NT2/D1 (cell line): ENCODE data around the gene MRPL27.
"Not testable (repeated sequence)": the region's sequence is repeated elsewhere in the genome, so short reads cannot be mapped to it uniquely, and the experiment has no call there.

Experiments used
- DNase-seq: peaks from one replicate; pipeline ENCODE4 v3.0.0-alpha.2; 2011; ENCODE audit warnings: low read depth, low spot score
- H3K27me3 ChIP-seq: 2 replicates; pipeline ENCODE4 v1.6.0; 2011; ENCODE audit warnings: mild to moderate bottlenecking; ENCODE audit not compliant: insufficient read length, insufficient read depth
- H3K36me3 ChIP-seq: 2 replicates; pipeline ENCODE4 v1.6.1; 2011; ENCODE audit warnings: mild to moderate bottlenecking, low read length, mixed read lengths; ENCODE audit not compliant: insufficient read depth, insufficient read length
- H3K4me1 ChIP-seq: 2 replicates; pipeline ENCODE4 v1.5.1; 2011; ENCODE audit not compliant: insufficient read depth, insufficient read length
- H3K4me3 ChIP-seq: 2 replicates; pipeline ENCODE4 v1.5.1; 2011; ENCODE audit warnings: low read depth; ENCODE audit not compliant: insufficient read length
- H3K9ac ChIP-seq: 2 replicates; pipeline ENCODE4 v1.6.0; 2011; ENCODE audit warnings: low read depth; ENCODE audit not compliant: insufficient read length
- H3K9me3 ChIP-seq: 2 replicates; pipeline ENCODE4 v1.5.1; 2011; ENCODE audit warnings: mild to moderate bottlenecking, low read length; ENCODE audit not compliant: insufficient read depth
- SUZ12 ChIP-seq: IDR thresholded peaks from 2 replicates; pipeline ENCODE4 v1.6.1; 2011; ENCODE audit not compliant: insufficient read length, insufficient read depth; ENCODE audit errors: extremely low read depth
- YY1 ChIP-seq: IDR thresholded peaks from 2 replicates; pipeline ENCODE4 v1.6.1; 2011; ENCODE audit not compliant: insufficient read length, insufficient read depth
- ZNF274 ChIP-seq: IDR thresholded peaks from 2 replicates; pipeline ENCODE4 v1.6.1; 2011; ENCODE audit warnings: mild to moderate bottlenecking, low read depth, low read length

The MRPL27 gene

DNA sequence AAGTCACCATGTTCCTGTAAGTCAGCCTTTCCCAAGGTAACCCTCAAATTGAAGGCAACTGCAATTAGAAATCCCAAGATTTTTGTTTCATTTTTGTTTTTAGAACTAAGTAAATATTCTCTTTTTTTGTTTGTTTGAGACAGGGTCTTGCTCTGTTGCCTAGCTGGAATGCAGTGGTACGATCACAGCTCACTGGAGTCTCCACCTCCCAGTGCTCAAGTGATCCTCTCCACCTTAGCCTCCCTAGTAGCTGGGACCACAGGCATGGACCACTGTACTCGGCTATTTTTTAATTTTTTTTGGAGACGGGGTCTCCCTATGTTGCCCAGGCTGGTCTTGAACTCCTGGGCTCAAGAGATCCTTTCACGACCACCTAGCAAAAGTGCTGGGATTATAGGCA is 34.9 kb upstream of the MRPL27 start:
- no peak overlapping the region for H3K9ac ChIP-seq
- no peak overlapping the region for H3K4me3 ChIP-seq
- no peak for DNase-seq
- H3K27me3 ChIP-seq, result no peaks in the 10 kb centered on the region
- no peaks in the 10 kb centered on the region for H3K36me3 ChIP-seq
- H3K4me1 ChIP-seq, result no peaks in the 10 kb centered on the region
- TF ChIP-seq YY1, result no peak
- no peak for TF ChIP-seq ZNF274
- TF ChIP-seq SUZ12, result no peak
- H3K9me3 ChIP-seq, result peaks cover 6% of the 10 kb centered on the region; the same call in 1 of the 2 replicates

DNA sequence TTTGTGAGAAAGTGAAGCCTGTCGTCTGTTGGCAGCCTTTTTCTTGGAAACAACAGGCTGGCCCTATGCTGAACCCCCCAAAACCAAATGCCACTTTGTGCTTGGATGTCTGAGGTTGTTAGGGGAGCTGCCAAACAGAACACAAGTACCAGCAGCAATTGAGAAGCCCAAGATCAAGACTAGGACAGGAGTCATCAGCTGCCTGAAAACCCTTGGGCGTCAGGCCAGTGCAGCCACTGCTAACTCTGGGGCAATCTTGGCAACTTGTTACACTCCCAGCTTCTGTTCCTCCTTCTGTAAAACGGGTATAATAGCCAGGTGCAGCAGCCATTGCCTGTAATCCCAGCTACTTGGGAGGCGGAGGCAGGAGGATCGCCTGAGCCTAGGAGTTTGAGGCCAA is 33.6 kb upstream of the MRPL27 start:
- H3K27me3 ChIP-seq, result no peaks in the 10 kb centered on the region

DNA sequence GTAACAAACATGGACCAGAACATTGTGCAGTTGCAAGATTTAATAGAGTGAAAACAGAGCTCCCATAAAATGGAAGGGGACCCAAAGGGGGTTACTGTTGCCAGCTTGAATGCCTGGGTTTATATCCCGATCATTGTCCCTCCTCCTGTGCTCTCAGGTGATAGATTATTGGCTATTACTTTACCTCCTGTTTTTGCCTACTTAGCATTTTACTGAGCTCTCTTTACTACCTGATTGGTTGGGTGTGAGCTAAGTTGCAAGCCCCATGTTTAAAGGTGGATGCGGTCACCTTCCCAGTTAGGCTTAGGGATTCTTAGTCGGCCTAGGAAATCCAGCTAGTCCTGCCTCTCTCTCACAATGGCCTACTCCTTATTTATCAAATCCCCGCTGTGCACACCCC is 32.4 kb upstream of the MRPL27 start:
- not testable (repeated sequence) for H3K9me3 ChIP-seq, H3K27me3 ChIP-seq, H3K9ac ChIP-seq, DNase-seq, H3K36me3 ChIP-seq, H3K4me3 ChIP-seq, H3K4me1 ChIP-seq

More for the DNA sequence above, 33.6 kb upstream of the MRPL27 start:
- no peak for TF ChIP-seq ZNF274
- no peak for TF ChIP-seq YY1
- no peak for TF ChIP-seq SUZ12
- no peak for DNase-seq
- H3K36me3 ChIP-seq, result no peaks in the 10 kb centered on the region
- H3K4me1 ChIP-seq, result peaks cover 3% of the 10 kb centered on the region
- no peak overlapping the region for H3K4me3 ChIP-seq
- H3K9ac ChIP-seq, result no peak overlapping the region
- no peaks in the 10 kb centered on the region for H3K9me3 ChIP-seq

DNA sequence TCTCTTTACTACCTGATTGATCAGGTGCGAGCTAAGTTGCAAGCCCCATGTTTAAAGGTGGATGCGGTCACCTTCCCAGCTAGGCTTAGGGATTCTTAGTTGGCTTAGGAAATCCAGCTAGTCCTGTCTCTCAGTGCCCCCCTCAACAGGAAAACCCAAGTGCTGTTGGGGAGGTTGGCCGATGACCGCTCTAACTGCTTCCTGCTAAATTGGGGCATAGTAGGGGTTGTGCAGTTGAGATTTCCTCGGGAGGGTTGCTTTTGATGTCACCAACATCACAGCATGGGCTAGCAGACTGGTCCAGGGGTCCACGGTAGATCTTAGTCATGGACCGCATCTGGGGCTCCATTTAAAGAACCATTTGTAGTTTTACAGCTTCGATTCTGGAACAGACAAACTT is 26.6 kb upstream of the MRPL27 start:
- not testable (repeated sequence) for DNase-seq, H3K4me3 ChIP-seq, H3K4me1 ChIP-seq, H3K27me3 ChIP-seq, H3K9me3 ChIP-seq, H3K9ac ChIP-seq
- H3K36me3 ChIP-seq, result peaks cover 17% of the 10 kb centered on the region

DNA sequence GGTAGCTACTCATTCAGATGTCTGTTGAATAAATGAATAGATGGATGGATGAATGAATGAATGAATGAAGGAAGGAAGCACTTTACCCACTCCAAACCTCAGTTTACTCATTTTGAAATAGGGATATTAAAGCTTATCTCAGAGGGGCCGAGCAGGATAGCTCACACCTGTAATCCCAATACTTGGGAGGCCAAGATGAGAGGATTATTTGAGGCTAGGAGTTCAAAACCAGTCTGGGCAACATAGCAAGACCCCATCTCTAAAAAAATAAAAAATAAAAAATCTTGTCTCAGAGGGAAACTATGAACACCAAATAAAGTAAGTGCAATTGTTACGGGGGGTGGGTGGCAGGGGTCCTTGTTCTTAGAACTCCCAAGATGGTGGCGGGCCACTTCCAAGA is 25.7 kb upstream of the MRPL27 start:
- H3K4me1 ChIP-seq, H3K9me3 ChIP-seq, H3K9ac ChIP-seq, DNase-seq, H3K4me3 ChIP-seq, H3K27me3 ChIP-seq: not testable (repeated sequence)
- H3K36me3 ChIP-seq, result peaks cover 26% of the 10 kb centered on the region

DNA sequence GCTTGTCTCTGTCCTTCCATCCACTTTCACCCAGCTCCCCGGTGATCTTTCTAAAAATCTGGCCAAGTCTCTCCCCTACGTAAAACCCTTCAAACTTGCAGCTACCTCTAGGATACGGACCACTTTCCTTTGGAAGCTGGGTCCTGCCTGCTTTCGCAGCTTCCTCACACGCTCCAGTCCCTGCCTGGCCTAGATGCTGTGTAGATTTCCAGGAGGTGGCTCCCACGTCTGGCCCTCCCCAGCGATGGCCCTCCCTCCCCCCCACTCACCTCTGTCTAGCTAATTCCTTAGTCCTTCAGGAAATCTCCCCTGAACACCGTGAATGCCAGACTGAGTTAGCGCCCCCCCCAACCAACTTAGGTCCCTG is 24.9 kb upstream of the MRPL27 start:
- peak overlapping the region; percentile 99 for H3K4me3 ChIP-seq

DNA sequence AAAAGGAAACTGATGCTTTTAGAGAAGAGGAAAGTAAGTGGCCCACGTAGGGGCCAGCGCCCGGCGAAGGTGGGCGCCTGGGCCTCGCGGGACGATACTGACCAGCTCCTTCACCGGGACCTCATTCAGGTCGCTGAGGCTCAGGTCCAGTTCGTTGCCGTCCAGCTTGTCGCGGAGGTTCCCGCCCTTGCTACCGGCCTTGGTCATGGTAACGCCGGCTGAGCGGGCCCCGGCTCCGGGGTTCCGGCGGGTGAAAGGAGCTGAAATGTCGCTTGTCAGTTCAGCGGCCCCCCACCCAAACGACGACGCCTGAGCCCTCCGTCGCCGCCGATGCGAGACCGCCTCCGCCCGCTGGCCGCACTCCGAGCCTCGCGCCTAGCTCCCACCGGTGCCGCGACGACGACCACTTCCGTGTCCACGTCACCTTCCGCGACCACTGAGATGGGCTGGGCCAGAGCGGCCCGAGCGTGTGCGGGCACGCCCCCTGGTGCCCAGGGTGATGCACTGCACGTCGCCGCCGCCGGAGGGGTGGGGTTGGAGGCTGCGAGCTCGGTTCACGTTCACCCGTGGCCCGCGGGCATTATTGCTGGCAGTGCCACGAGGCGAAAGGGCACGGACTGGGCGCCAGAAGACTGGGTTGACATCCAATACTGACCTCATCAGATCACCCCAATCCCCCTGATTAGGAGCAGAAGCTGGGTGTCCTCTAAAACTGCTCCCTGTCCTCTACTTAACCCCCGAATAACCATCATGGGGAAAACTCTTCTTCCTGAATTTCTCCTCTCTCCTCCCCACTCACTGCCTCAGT is 24.3 kb upstream of the MRPL27 start, which contains the start of gene LRRC59:
TSS of gene LRRC59 (minus strand) at position 413 of the 808 bp plus-strand sequence. CDS start at position 207, 206 bp downstream.
- Histone ChIP-seq H3K36me3 (peaks cover 40% of the 10 kb centered on the region), H3K4me3 (peak within 1 kb of the TSS; percentile 99), H3K4me1 (no peaks in the 10 kb centered on the region), H3K27me3 (no peaks in the 10 kb centered on the region), H3K9ac (peak within 1 kb of the TSS; percentile 97), H3K9me3 (no peaks in the 10 kb centered on the region; the same call in 1 of the 2 replicates)
- TF ChIP-seq YY1 (peak; percentile 10), ZNF274 (no peak), SUZ12 (no peak)
- DNase-seq, result peak; percentile 51

More for the DNA sequence above, 24.9 kb upstream of the MRPL27 start:
- Histone ChIP-seq H3K9ac (peak overlapping the region; percentile 97), H3K9me3 (no peaks in the 10 kb centered on the region; the same call in 1 of the 2 replicates), H3K27me3 (no peaks in the 10 kb centered on the region), H3K4me1 (peaks cover 3% of the 10 kb centered on the region), H3K36me3 (peaks cover 34% of the 10 kb centered on the region)
- no peak for DNase-seq
- TF ChIP-seq ZNF274 (no peak), YY1 (no peak), SUZ12 (no peak)
